ENCODE data around the gene DLG2. TPM values are rescaled to one million over a fixed set of nuclear protein-coding genes. Genes with fewer than 3 reads are reported as not detected.

Gene DLG2
- total and polyA plus RNA-seq, 2 of the 4 experiments (the other 2 are of a cell fraction) = 0.31 to 0.36 TPM

GRCh38 chr11:83715927-83716535, 1911.1 kb downstream of the DLG2 start:
- Histone ChIP-seq H3K56ac (ENCODE audit: extremely low read depth, insufficient read depth, low read length) (no peak overlapping the region), H3K4ac (ENCODE audit: low read depth, low read length) (no peak overlapping the region), H3K36me3 (ENCODE audit: control insufficient read depth, insufficient read depth, low read length) (no peaks in the 10 kb centered on the region), H3K9me1 (ENCODE audit: insufficient read depth, low read length) (no peaks in the 10 kb centered on the region), H3K4me2 (ENCODE audit: low read depth, low read length) (no peak overlapping the region), H3K14ac (replicated peaks; ENCODE audit: low read depth, low read length) (no peak overlapping the region), H2BK5ac (ENCODE audit: low read depth, low read length, poor library complexity, severe bottlenecking) (no peak overlapping the region), H3K79me1 (ENCODE audit: low read depth in 1 of 2, low read length in 2 of 2) (no peaks in the 10 kb centered on the region), H3K27me3 (ENCODE audit: control insufficient read depth, insufficient read depth, low read length) (no peaks in the 10 kb centered on the region), H3K23ac (ENCODE audit: low read depth, low read length) (no peak overlapping the region), H4K8ac (ENCODE audit: low read depth in 2 of 2, low read length in 2 of 2) (no peak overlapping the region), H4K5ac (ENCODE audit: low read depth, low read length) (no peak overlapping the region), H3K18ac (ENCODE audit: low read depth, low read length) (no peak overlapping the region), H3K27ac (ENCODE audit: insufficient read depth, low read length) (no peak overlapping the region), H2AK5ac (ENCODE audit: low read depth, low read length) (no peak overlapping the region), H3K4me1 (ENCODE audit: control insufficient read depth, insufficient read depth, low read length) (no peaks in the 10 kb centered on the region), H4K91ac (ENCODE audit: insufficient read depth, low read depth, low read length) (no peak overlapping the region), H2AFZ (replicated peaks; ENCODE audit: low read length, poor library complexity) (no peak overlapping the region), H4K20me1 (ENCODE audit: insufficient read depth, low read length) (no peaks in the 10 kb centered on the region), H3K9ac (ENCODE audit: low read depth, low read length) (no peak overlapping the region), H3K4me3 (ENCODE audit: insufficient read depth, low read depth, low read length) (no peak overlapping the region), H2BK15ac (ENCODE audit: low read depth, low read length) (no peak overlapping the region), H2BK120ac (ENCODE audit: low read depth, low read length) (no peak overlapping the region), H2AK9ac (replicated peaks; ENCODE audit: low read depth, low read length, poor library complexity) (no peak overlapping the region), H2BK20ac (ENCODE audit: low read depth, low read length) (no peak overlapping the region), H3K9me3 (ENCODE audit: control insufficient read depth, insufficient read depth, low read length) (no peaks in the 10 kb centered on the region)
- WGBS, 2 experiments (ENCODE audit: extremely low coverage in 2 of 2, insufficient read length in 1 of 2) = no CpG with 5 or more reads among the region's 2 CpGs
- in situ Hi-C loops (cut with MboI; ENCODE audit: low sequenced_read_pairs) = no loop called here
- no peak for DNase-seq
- TF ChIP-seq CHD1 (IDR thresholded peaks at IDR 0.05; ENCODE audit: low read depth, low read length) = no peak
- ATAC-seq (ENCODE audit: low read depth) = no peak
- BruUV-seq (replicated peaks) = no TSS peak
- dilution Hi-C loops (cut with HindIII; ENCODE audit: low sequenced_read_pairs, unreplicated experiment) = no loop called here
- CTCF ChIA-PET = no interaction called here
- intact Hi-C loops (cut with micrococcal nuclease) = no loop called here
- POLR2A ChIA-PET (ENCODE audit: unreplicated experiment) = interaction anchor here (0.5 kb wide), 1 partner anchor 291 kb away, joined by 3 read pairs; no protein-coding TSS in a partner anchor

Measured in IMR-90 (cell line).